ENCODE measurements around the gene RHBDF2.
"Not testable (repeated sequence)": the region's sequence is repeated elsewhere in the genome, so short reads cannot be mapped to it uniquely, and the experiment has no call there.

RHBDF2 gene

DNA sequence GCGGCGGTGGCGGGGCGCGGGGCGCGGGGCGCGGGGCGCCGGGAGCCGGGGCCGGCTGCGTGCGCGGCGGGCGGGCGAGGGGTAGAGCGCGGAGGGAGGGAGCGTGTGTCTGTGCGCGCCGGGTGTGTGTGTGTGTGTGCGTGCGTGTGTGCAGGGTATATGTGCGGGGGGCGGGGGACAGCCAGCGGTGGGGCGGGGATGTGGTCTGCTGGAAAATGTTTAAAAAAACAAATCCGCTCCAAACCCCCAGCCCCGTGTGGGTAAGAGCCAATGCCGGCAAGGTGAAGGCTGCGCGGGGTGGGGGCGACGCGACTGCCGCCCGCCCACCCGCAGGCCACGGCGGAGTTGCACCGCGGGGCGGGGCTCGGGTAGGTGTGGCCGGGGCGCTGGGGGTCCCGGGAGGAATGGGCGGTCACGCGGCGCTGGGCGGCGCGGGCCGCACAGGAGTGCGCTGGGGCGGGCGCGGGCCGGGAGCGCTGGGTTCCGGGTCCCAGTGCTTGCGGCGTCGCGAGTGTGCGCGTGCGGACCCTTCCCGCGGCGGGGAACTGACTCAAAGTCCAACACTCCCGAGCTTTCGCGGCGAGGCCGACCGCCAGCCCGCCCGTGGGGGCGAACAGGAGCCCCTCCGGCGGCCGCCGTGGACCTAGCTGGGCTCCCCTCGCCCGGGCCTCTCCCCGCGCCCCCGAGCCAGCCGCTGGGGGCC is 36.5 kb upstream of the RHBDF2 start, which contains the start of gene CYGB:
Gene CYGB, minus strand, starts transcription at position 132 of the 703 bp plus-strand sequence. CDS start 167 bp downstream, outside the sequence.
- H3K27ac ChIP-seq (ENCODE audit: low read depth, low read length) = no peak within 1 kb of the TSS

DNA sequence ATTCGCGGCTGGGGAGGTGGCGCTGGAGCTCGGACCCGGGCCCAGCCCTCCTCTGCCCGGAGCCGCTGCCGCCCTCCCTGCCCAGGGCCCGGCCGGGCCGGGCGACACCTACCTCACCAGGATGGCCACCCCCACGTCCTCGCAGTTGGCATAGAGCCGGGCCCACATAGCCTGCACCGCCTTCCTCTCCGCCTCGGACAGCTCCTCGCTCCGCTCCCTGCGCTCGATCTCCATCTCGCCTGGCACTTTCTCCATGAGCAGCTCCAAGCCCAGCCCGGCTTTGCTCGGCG is 36.0 kb upstream of the RHBDF2 start:
- Histone ChIP-seq H3K4me1 (ENCODE audit: control insufficient read depth, insufficient read depth, low read length) (peaks cover 19% of the 10 kb centered on the region), H3K4me3 (ENCODE audit: low read depth, low read length) (peak overlapping the region; percentile 61), H3K27ac (ENCODE audit: low read depth, low read length) (no peak overlapping the region), H3K27me3 (ENCODE audit: control insufficient read depth, insufficient read depth, low read length) (peaks cover 47% of the 10 kb centered on the region), H3K36me3 (ENCODE audit: control insufficient read depth, insufficient read depth, low read length) (no peaks in the 10 kb centered on the region), H3K9me3 (ENCODE audit: control insufficient read depth, insufficient read depth, low read length) (no peaks in the 10 kb centered on the region), H3K9ac (ENCODE audit: low read depth, low read length) (no peak overlapping the region)

More for the DNA sequence above, 36.5 kb upstream of the RHBDF2 start, which contains the start of gene CYGB:
- Histone ChIP-seq H3K4me1 (ENCODE audit: control insufficient read depth, insufficient read depth, low read length) (peaks cover 19% of the 10 kb centered on the region), H3K9ac (ENCODE audit: low read depth, low read length) (no peak within 1 kb of the TSS), H3K27me3 (ENCODE audit: control insufficient read depth, insufficient read depth, low read length) (peaks cover 47% of the 10 kb centered on the region), H3K36me3 (ENCODE audit: control insufficient read depth, insufficient read depth, low read length) (no peaks in the 10 kb centered on the region), H3K4me3 (ENCODE audit: low read depth, low read length) (peak within 1 kb of the TSS; percentile 61), H3K9me3 (ENCODE audit: control insufficient read depth, insufficient read depth, low read length) (no peaks in the 10 kb centered on the region)

GRCh38 chr17:76536511-76537287 is 35.5 kb upstream of the RHBDF2 start:
- no peak overlapping the region for H3K27ac ChIP-seq (ENCODE audit: low read depth, low read length)
- no peaks in the 10 kb centered on the region for H3K36me3 ChIP-seq (ENCODE audit: control insufficient read depth, insufficient read depth, low read length)
- peak overlapping the region; percentile 61 for H3K4me3 ChIP-seq (ENCODE audit: low read depth, low read length)
- H3K4me1 ChIP-seq (ENCODE audit: control insufficient read depth, insufficient read depth, low read length) = peaks cover 17% of the 10 kb centered on the region
- H3K9ac ChIP-seq (ENCODE audit: low read depth, low read length) = no peak overlapping the region
- H3K9me3 ChIP-seq (ENCODE audit: control insufficient read depth, insufficient read depth, low read length) = no peaks in the 10 kb centered on the region
- peaks cover 47% of the 10 kb centered on the region for H3K27me3 ChIP-seq (ENCODE audit: control insufficient read depth, insufficient read depth, low read length)

- Histone ChIP-seq H3K9ac (ENCODE audit: low read depth, low read length) (no peak overlapping the region), H3K36me3 (ENCODE audit: control insufficient read depth, insufficient read depth, low read length) (no peaks in the 10 kb centered on the region), H3K4me3 (ENCODE audit: low read depth, low read length) (no peak overlapping the region), H3K27ac (ENCODE audit: low read depth, low read length) (no peak overlapping the region), H3K4me1 (ENCODE audit: control insufficient read depth, insufficient read depth, low read length) (peaks cover 9% of the 10 kb centered on the region), H3K27me3 (ENCODE audit: control insufficient read depth, insufficient read depth, low read length) (peaks cover 47% of the 10 kb centered on the region), H3K9me3 (ENCODE audit: control insufficient read depth, insufficient read depth, low read length) (no peaks in the 10 kb centered on the region)
These were observed 34.7 kb upstream of the RHBDF2 start for GRCh38 chr17:76535788-76536510.

DNA sequence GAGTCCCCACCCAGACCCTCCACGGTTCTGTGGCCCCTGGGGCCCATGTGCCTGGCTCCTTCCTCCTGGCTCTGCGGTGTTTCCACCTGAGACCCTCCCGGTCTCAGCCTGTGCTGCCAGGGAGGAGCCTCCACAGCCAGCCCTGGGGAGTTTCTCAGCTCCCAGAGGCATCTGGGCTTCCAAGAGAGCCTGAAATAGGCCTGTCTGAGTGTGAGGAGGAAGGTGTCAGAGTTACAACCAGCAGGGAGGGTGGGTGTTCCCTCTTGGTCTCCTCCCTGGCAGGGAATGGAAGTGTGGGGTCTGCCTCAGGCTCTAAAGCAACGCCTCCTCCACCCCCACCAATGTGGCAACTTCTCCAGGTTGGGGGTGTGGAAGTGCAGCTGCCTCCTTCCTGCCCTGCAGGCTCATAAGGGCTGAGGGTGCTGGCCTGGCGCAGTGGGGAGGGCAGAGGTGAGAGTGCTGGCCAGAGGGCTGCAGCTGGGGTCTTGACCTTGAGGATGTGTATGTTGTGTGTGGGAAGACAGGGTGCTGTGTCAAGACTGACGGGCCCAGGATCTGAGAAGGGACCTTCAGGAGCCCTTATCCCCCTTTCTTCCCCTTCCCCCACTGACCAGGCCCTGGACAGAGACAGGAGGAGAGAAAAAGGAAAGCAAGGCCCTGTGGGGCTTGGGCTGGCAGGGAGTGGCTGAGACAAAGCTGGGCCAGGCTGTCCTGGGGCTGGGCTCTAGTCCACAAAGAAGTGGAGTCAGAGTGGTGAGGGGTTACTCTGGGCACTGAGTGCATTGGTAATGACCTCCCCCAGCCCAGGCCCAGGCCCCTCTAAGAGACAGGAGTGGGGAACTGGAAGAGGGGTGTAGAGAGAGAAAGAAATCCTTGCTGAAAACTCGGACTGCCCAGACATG is 33.9 kb upstream of the RHBDF2 start:
- Histone ChIP-seq H3K36me3 (ENCODE audit: control insufficient read depth, insufficient read depth, low read length) (no peaks in the 10 kb centered on the region), H3K4me3 (ENCODE audit: low read depth, low read length) (no peak overlapping the region), H3K27me3 (ENCODE audit: control insufficient read depth, insufficient read depth, low read length) (peaks cover 47% of the 10 kb centered on the region), H3K9ac (ENCODE audit: low read depth, low read length) (no peak overlapping the region), H3K4me1 (ENCODE audit: control insufficient read depth, insufficient read depth, low read length) (peaks cover 6% of the 10 kb centered on the region), H3K9me3 (ENCODE audit: control insufficient read depth, insufficient read depth, low read length) (no peaks in the 10 kb centered on the region), H3K27ac (ENCODE audit: low read depth, low read length) (no peak overlapping the region)

- Histone ChIP-seq H3K4me1 (ENCODE audit: control insufficient read depth, insufficient read depth, low read length) (peaks cover 13% of the 10 kb centered on the region), H3K27me3 (ENCODE audit: control insufficient read depth, insufficient read depth, low read length) (peaks cover 36% of the 10 kb centered on the region)
- H3K4me3 ChIP-seq (ENCODE audit: low read depth, low read length); H3K27ac ChIP-seq (ENCODE audit: low read depth, low read length); H3K36me3 ChIP-seq (ENCODE audit: control insufficient read depth, insufficient read depth, low read length); H3K9ac ChIP-seq (ENCODE audit: low read depth, low read length); H3K9me3 ChIP-seq (ENCODE audit: control insufficient read depth, insufficient read depth, low read length): not testable (repeated sequence)
These were observed 32.6 kb upstream of the RHBDF2 start for GRCh38 chr17:76533640-76534359.

GRCh38 chr17:76532072-76532651 is 30.9 kb upstream of the RHBDF2 start:
- Histone ChIP-seq H3K27ac (ENCODE audit: low read depth, low read length) (no peak overlapping the region), H3K36me3 (ENCODE audit: control insufficient read depth, insufficient read depth, low read length) (no peaks in the 10 kb centered on the region), H3K9ac (ENCODE audit: low read depth, low read length) (no peak overlapping the region), H3K9me3 (ENCODE audit: control insufficient read depth, insufficient read depth, low read length) (no peaks in the 10 kb centered on the region), H3K27me3 (ENCODE audit: control insufficient read depth, insufficient read depth, low read length) (peaks cover 22% of the 10 kb centered on the region), H3K4me3 (ENCODE audit: low read depth, low read length) (no peak overlapping the region), H3K4me1 (ENCODE audit: control insufficient read depth, insufficient read depth, low read length) (peaks cover 8% of the 10 kb centered on the region)

DNA sequence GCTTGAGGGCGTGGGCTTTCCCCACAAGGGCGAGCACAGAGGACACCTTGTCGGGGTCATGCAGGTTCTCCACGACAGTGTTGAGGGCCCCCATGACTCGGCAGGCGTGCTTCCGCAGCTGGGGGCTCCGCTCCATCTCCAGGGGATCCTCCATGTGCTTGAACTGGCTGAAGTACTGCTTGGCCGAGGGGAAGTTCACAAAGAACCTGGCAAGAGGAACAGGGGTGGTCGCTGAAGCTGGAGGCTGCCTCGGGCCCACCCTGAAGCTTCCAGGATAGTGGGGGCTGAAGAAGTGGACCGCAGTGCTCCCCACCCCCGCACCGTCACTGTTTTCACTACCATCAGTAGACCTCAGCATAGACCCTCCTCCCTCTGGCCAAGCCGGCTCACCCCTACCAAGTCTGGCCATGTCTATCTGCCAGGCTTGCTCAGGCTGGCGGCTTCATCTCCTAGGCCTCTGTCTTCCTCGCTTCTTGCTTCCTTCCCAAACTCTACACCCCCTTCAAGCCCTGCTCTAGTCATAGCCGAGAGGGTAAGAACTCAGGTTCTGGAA is 30.3 kb upstream of the RHBDF2 start:
- H3K27ac ChIP-seq (ENCODE audit: low read depth, low read length) = no peak overlapping the region
- H3K36me3 ChIP-seq (ENCODE audit: control insufficient read depth, insufficient read depth, low read length) = no peaks in the 10 kb centered on the region
- no peaks in the 10 kb centered on the region for H3K9me3 ChIP-seq (ENCODE audit: control insufficient read depth, insufficient read depth, low read length)
- H3K4me1 ChIP-seq (ENCODE audit: control insufficient read depth, insufficient read depth, low read length) = peaks cover 8% of the 10 kb centered on the region
- H3K27me3 ChIP-seq (ENCODE audit: control insufficient read depth, insufficient read depth, low read length) = peaks cover 16% of the 10 kb centered on the region
- H3K9ac ChIP-seq (ENCODE audit: low read depth, low read length) = no peak overlapping the region
- no peak overlapping the region for H3K4me3 ChIP-seq (ENCODE audit: low read depth, low read length)

DNA sequence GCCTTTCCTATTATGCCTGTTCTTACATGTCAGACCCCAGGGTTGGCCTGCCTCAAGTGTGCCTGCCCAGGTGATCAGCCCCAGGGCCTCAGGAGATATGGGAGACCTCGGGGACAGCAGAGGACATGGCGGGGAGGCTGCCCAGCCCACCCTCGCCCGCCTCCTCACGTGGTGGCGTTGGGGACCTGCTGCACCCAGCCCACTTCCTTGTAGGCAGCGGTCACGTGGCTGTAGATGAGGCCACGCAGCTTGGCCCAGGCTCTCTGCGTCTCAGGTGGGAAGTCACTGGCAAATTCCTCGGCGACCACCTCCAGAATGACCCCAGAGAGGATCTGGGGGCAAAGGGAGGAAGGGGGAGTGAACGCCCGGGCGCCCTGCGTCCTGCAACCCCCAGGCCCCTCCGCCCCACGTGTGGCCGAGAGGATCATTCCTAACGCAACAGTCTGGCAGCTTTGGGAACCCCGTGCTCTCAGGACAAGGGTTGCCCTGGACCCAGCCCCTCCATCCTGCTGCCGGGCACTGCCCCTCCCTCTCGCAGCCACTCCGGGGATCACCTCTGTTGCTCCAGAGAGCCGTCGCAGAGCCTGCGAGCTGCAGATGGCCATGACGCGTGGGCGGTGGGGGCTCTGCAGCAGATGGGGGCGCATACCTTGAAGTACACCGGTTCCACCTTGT is 29.7 kb upstream of the RHBDF2 start:
- H3K4me3 ChIP-seq (ENCODE audit: low read depth, low read length) = no peak overlapping the region
- H3K27ac ChIP-seq (ENCODE audit: low read depth, low read length) = no peak overlapping the region

More for the DNA sequence above, 29.7 kb upstream of the RHBDF2 start:
- Histone ChIP-seq H3K9me3 (ENCODE audit: control insufficient read depth, insufficient read depth, low read length) (no peaks in the 10 kb centered on the region), H3K4me1 (ENCODE audit: control insufficient read depth, insufficient read depth, low read length) (peaks cover 8% of the 10 kb centered on the region), H3K27me3 (ENCODE audit: control insufficient read depth, insufficient read depth, low read length) (peaks cover 10% of the 10 kb centered on the region), H3K36me3 (ENCODE audit: control insufficient read depth, insufficient read depth, low read length) (no peaks in the 10 kb centered on the region), H3K9ac (ENCODE audit: low read depth, low read length) (no peak overlapping the region)

All from HUES48 (cell line).